ENCODE results near the gene PXDN. TPM values are rescaled to one million over a fixed set of nuclear protein-coding genes. Genes with fewer than 3 reads are reported as not detected.

PXDN gene
- total and polyA plus RNA-seq, 2 donors (not counting 3 experiments of a cell fraction or from before 2014, with no cell fraction given): 231 to 308 TPM

GRCh38 chr2:1648241-1649102 lies 95.8 kb downstream of the PXDN start:
- no TSS peak for BruUV-seq (replicated peaks)
- intact Hi-C loops (cut with micrococcal nuclease) (no loop called here), dilution Hi-C loops (cut with MboI; ENCODE audit: extremely low pct_ligation_motif_present, low sequenced_read_pairs) (no loop called here)
- no peaks in the 10 kb centered on the region for H3K27me3 ChIP-seq (ENCODE audit: control insufficient read depth in 2 of 2, insufficient read depth in 2 of 2, low read length in 2 of 2)
- H3K79me2 ChIP-seq (ENCODE audit: control insufficient read depth, insufficient read depth, low read length): no peaks in the 10 kb centered on the region
- H3K4me1 ChIP-seq (ENCODE audit: control insufficient read depth, extremely low read depth, insufficient read depth, low read length): peaks cover 2% of the 10 kb centered on the region
- no peak overlapping the region for H3K27ac ChIP-seq (ENCODE audit: insufficient read depth, low read depth, low read length)
- FAIRE-seq: no peak
- TF ChIP-seq MAX (IDR thresholded peaks at IDR 0.05; ENCODE audit: insufficient read depth, insufficient read length) (no peak), CTCF (IDR thresholded peaks at IDR 0.05; ENCODE audit: extremely low read depth in 1 of 2, insufficient read depth in 1 of 2, low read depth in 1 of 2, low read length in 2 of 2) (no peak), MYC (IDR thresholded peaks at IDR 0.05; ENCODE audit: low read depth, low read length) (no peak), GATA2 (IDR thresholded peaks at IDR 0.05; ENCODE audit: insufficient read depth, insufficient read length, low read depth, low read length) (no peak), JUN (IDR thresholded peaks at IDR 0.05; ENCODE audit: borderline replicate concordance, insufficient read depth, insufficient read length, low read depth) (no peak), POLR2A (IDR thresholded peaks at IDR 0.05; ENCODE audit: low read depth, low read length) (no peak), FOS (IDR thresholded peaks at IDR 0.05; ENCODE audit: borderline replicate concordance, insufficient read depth, low read length) (no peak), EZH2 (IDR thresholded peaks at IDR 0.05; ENCODE audit: borderline replicate concordance, low read depth, low read length, severe bottlenecking) (no peak), POLR2AphosphoS5 (IDR thresholded peaks at IDR 0.05; ENCODE audit: insufficient read depth, low read depth, low read length) (no peak)
- H3K4me2 ChIP-seq (ENCODE audit: insufficient read depth, low read length): no peak overlapping the region
- peaks cover 16 to 37% of the 10 kb centered on the region in 2 experiments for H3K36me3 ChIP-seq (ENCODE audit: control insufficient read depth in 2 of 2, extremely low read depth in 1 of 2, insufficient read depth in 2 of 2, low read length in 2 of 2)
- DNase-seq (ENCODE audit: low read depth, low spot score): no peak
- no peak overlapping the region for H3K9ac ChIP-seq (replicated peaks; ENCODE audit: extremely low read depth, insufficient read depth, low read length)
- H2AFZ ChIP-seq (ENCODE audit: low read depth, low read length): no peak overlapping the region
- no peaks in the 10 kb centered on the region for H4K20me1 ChIP-seq (replicated peaks; ENCODE audit: control insufficient read depth, extremely low read depth, insufficient read depth, low read length)
- H3K4me3 ChIP-seq (replicated peaks in 1 of 3; ENCODE audit: insufficient read depth in 1 of 3, low read depth in 1 of 3, low read length in 3 of 3): no peak overlapping the region
- no peaks in the 10 kb centered on the region for H3K9me1 ChIP-seq (replicated peaks; ENCODE audit: control insufficient read depth, extremely low read depth, insufficient read depth, low read length)
- POLR2A ChIA-PET: no interaction called here
- H3K9me3 ChIP-seq (replicated peaks; ENCODE audit: control insufficient read depth, insufficient read depth, low read length): no peaks in the 10 kb centered on the region
- CTCF ChIA-PET: interaction anchor here (1.5 kb wide), 2 partner anchors 56 to 102 kb away, joined by 4 to 5 read pairs; no protein-coding TSS in a partner anchor
